Esophagus squamous epithelium (tissue), 4 donors: ENCODE results near the gene SLC24A4.

Source experiments
- CTCF ChIP-seq, 6 experiments: fragments of 450-650 bp in 4 of 6; fragments of 200-600 bp in 2 of 6; sonication (generic) in 2 of 6; IDR thresholded peaks; one replicate each; pipeline ENCODE4 v1.5.1; 2016 to 2019; ENCODE audit warnings: antibody characterized with exemption in 6 of 6, mild to moderate bottlenecking in 4 of 6, moderate library complexity in 4 of 6
- POLR2A ChIP-seq, 4 donors: fragments of 450-650 bp; IDR thresholded peaks; one replicate each; pipeline ENCODE4 v1.6.1; 2017; ENCODE audit warnings: antibody characterized with exemption in 4 of 4, mild to moderate bottlenecking in 4 of 4, moderate library complexity in 3 of 4

GRCh38 chr14:92459030-92459949, 136.3 kb downstream of the SLC24A4 start:
- no peak for TF ChIP-seq CTCF (IDR thresholded peaks at IDR 0.05)
- TF ChIP-seq POLR2A (IDR thresholded peaks at IDR 0.05) = no peak
